CD4-positive, CD25-positive, alpha-beta regulatory T cell (primary cell): ENCODE measurements around the gene OPRM1. TPM values are rescaled to one million over a fixed set of nuclear protein-coding genes. Genes with fewer than 3 reads are reported as not detected.

ENCODE experiments used
- ATAC-seq, 2 donors: fragments of 150-1000 bp; cut with Tn5 transposase; one replicate each; pipeline ENCODE4 v1.10.0; 2021; ENCODE audit warnings: low read depth in 2 of 2, moderate number of reproducible peaks in 2 of 2, moderate library complexity in 1 of 2
- DNase-seq, 3 donors: peaks; one replicate each; pipeline versions ENCODE4 v3.0.0 to v3.0.0-alpha.2; 2012 to 2022; ENCODE audit warnings: mixed read lengths in 1 of 3
- H3K27ac ChIP-seq: one replicate; pipeline ENCODE4 v1.7.0; 2013; ENCODE audit warnings: mild to moderate bottlenecking, low read length; ENCODE audit not compliant: insufficient read depth, poor library complexity, severe bottlenecking
- H3K27me3 ChIP-seq: one replicate; pipeline ENCODE4 v1.7.0; 2013; ENCODE audit warnings: low read length; ENCODE audit not compliant: control insufficient read depth, insufficient read depth
- H3K36me3 ChIP-seq: one replicate; pipeline ENCODE4 v1.7.0; 2013; ENCODE audit warnings: mild to moderate bottlenecking, low read length, moderate library complexity; ENCODE audit not compliant: control insufficient read depth, insufficient read depth
- H3K4me1 ChIP-seq: 2 replicates; pipeline ENCODE4 v1.7.0; 2013; ENCODE audit warnings: mild to moderate bottlenecking, low read length; ENCODE audit not compliant: insufficient read depth, control insufficient read depth, poor library complexity, severe bottlenecking
- H3K4me3 ChIP-seq: one replicate; pipeline ENCODE4 v1.7.0; 2013; ENCODE audit warnings: low read depth, mild to moderate bottlenecking, low read length, moderate library complexity
- H3K9me3 ChIP-seq, 2 experiments: 1 replicate in 1 of 2; 2 replicates in 1 of 2; pipeline ENCODE4 v1.7.0; 2013; ENCODE audit warnings: low read length in 2 of 2, mild to moderate bottlenecking in 1 of 2, moderate library complexity in 1 of 2; ENCODE audit not compliant: control insufficient read depth in 2 of 2
- H3K27ac Mint-ChIP-seq, 3 donors: one replicate each; pipeline ENCODE4 v1.8.0; 2020 to 2022; ENCODE audit warnings: mild to moderate bottlenecking in 3 of 3, mixed read lengths in 3 of 3, moderate library complexity in 2 of 3
- H3K27me3 Mint-ChIP-seq: one replicate; pipeline ENCODE4 v1.8.0; 2022; ENCODE audit warnings: mild to moderate bottlenecking, mixed read lengths
- H3K36me3 Mint-ChIP-seq: one replicate; pipeline ENCODE4 v1.8.0; 2020; ENCODE audit warnings: mixed read lengths
- H3K4me1 Mint-ChIP-seq, 4 donors: one replicate each; pipeline ENCODE4 v1.8.0; 2020 to 2022; ENCODE audit warnings: mixed read lengths in 4 of 4, mild to moderate bottlenecking in 1 of 4
- H3K4me3 Mint-ChIP-seq, 4 donors: one replicate each; pipeline ENCODE4 v1.8.0; 2020 to 2022; ENCODE audit warnings: mild to moderate bottlenecking in 4 of 4, mixed read lengths in 4 of 4, moderate library complexity in 3 of 4
- H3K9me3 Mint-ChIP-seq, 7 donors: one replicate each; pipeline ENCODE4 v1.8.0; 2020 to 2022; ENCODE audit warnings: mixed read lengths in 7 of 7, mild to moderate bottlenecking in 3 of 7, moderate library complexity in 2 of 7
- polyA plus RNA-seq, 4 donors: library from polyadenylated mRNA; unstranded; fragments of 300-500 nt; fragmentation: Illumina TruSeq; gene quantifications; one replicate each; pipeline ENCODE4 v1.2.3, GENCODE V29; 2021
- total RNA-seq: library from RNA; stranded (reverse); gene quantifications from one replicate; pipeline ENCODE4 v1.2.3, GENCODE V29; 2022

The OPRM1 gene
- total and polyA plus RNA-seq, 5 donors from 2014 or later: not detected

DNA sequence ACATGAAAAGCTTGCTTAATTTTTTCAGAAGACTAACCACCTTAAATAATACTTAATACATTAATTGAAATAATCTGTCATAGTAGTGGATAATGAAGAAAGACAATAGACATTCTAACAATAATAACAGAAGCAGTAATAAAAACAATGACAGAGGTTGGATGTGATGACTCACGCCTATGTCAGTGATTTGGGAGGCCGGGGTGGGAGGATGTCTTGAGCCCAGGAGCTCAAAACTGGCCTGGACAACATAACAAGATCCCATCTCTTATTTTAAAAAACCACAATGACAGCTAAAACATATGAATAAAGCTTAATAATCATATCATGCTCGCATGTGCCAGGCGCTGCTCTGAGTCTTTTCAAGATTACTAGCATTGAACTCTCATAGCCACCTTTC is 212.1 kb downstream of the OPRM1 start:
- H3K4me1 ChIP-seq: peaks cover 41% of the 10 kb centered on the region
- ATAC-seq (no peak), DNase-seq (no peak)
- H3K4me3 ChIP-seq: no peak overlapping the region
- peaks cover 6 to 11% of the 10 kb centered on the region in 2 experiments for H3K9me3 ChIP-seq
- Mint-ChIP-seq H3K9me3 (peaks cover 0 to 21% (median 7%) of the 10 kb centered on the region in 7 donors), H3K27me3 (no peaks in the 10 kb centered on the region), H3K4me1 (peaks cover 23 to 63% (median 49%) of the 10 kb centered on the region in 4 donors), H3K4me3 (peak overlapping the region in 2 of 4 donors; percentile 13 to 27), H3K27ac (peak overlapping the region; percentile 56 to 95 (median 90)), H3K36me3 (peaks cover 16% of the 10 kb centered on the region)
- H3K36me3 ChIP-seq: peaks cover 2% of the 10 kb centered on the region
- H3K27ac ChIP-seq: peak overlapping the region; percentile 91
- H3K27me3 ChIP-seq: no peaks in the 10 kb centered on the region

DNA sequence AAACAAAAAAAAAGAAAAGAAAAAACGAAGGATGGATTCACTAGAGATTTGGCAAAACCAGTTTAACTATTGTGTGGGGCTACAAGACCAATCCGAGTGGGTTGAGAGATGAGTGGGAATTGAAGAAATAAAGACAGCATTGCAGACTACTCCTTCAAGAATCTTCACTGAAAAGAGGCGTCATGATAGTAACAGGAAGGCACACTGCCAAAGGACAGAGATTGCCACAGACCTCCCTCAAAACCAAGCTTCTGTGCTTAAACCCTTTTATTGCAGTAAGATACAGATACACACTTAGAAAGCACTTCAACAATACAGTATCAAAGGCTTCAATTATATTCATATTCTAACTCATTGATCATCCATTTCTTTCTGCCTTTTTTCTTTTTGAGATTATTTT is 213.6 kb downstream of the OPRM1 start:
- Mint-ChIP-seq H3K27ac (peak overlapping the region; percentile 1 to 95 (median 87)), H3K4me1 (peaks cover 23 to 71% (median 53%) of the 10 kb centered on the region in 4 donors), H3K4me3 (peak overlapping the region in 2 of 4 donors; percentile 17 to 37), H3K36me3 (peaks cover 14% of the 10 kb centered on the region), H3K9me3 (peaks cover 2 to 27% (median 9%) of the 10 kb centered on the region in 7 donors), H3K27me3 (no peaks in the 10 kb centered on the region)
- no peak for DNase-seq
- Histone ChIP-seq H3K9me3 (peaks cover 6 to 11% of the 10 kb centered on the region in 2 experiments), H3K27me3 (no peaks in the 10 kb centered on the region), H3K36me3 (no peaks in the 10 kb centered on the region), H3K27ac (no peak overlapping the region), H3K4me3 (no peak overlapping the region), H3K4me1 (peaks cover 40% of the 10 kb centered on the region)
- ATAC-seq: no peak

- Histone ChIP-seq H3K36me3 (no peaks in the 10 kb centered on the region), H3K27ac (no peak overlapping the region), H3K27me3 (no peaks in the 10 kb centered on the region), H3K9me3 (peaks cover 6 to 11% of the 10 kb centered on the region in 2 experiments), H3K4me3 (no peak overlapping the region), H3K4me1 (no peaks in the 10 kb centered on the region)
- Mint-ChIP-seq H3K27me3 (no peaks in the 10 kb centered on the region), H3K4me1 (peaks cover 14 to 50% (median 33%) of the 10 kb centered on the region in 4 donors), H3K9me3 (peaks cover 4 to 27% (median 9%) of the 10 kb centered on the region in 7 donors), H3K27ac (peak overlapping the region in 1 of 3 donors; percentile 39), H3K36me3 (peaks cover 14% of the 10 kb centered on the region), H3K4me3 (no peak overlapping the region)
- DNase-seq (no peak), ATAC-seq (peak in 1 of 2 donors; percentile 31)
These were observed 218.0 kb downstream of the OPRM1 start for GRCh38 chr6:154257067-154257466.

- Histone ChIP-seq H3K9me3 (peaks cover 6 to 11% of the 10 kb centered on the region in 2 experiments), H3K36me3 (no peaks in the 10 kb centered on the region), H3K27ac (no peak overlapping the region), H3K4me3 (no peak overlapping the region), H3K27me3 (no peaks in the 10 kb centered on the region), H3K4me1 (no peaks in the 10 kb centered on the region)
- DNase-seq (no peak), ATAC-seq (peak in 1 of 2 donors; percentile 50)
- H3K27me3 Mint-ChIP-seq: no peaks in the 10 kb centered on the region
- H3K9me3 Mint-ChIP-seq: peaks cover 4 to 27% (median 9%) of the 10 kb centered on the region in 7 donors
- H3K4me3 Mint-ChIP-seq: no peak overlapping the region
- peaks cover 14% of the 10 kb centered on the region for H3K36me3 Mint-ChIP-seq
- H3K27ac Mint-ChIP-seq: peak overlapping the region in 2 of 3 donors; percentile 30 to 74
- peaks cover 13 to 40% (median 25%) of the 10 kb centered on the region in 4 donors for H3K4me1 Mint-ChIP-seq
These were observed 219.2 kb downstream of the OPRM1 start for GRCh38 chr6:154258064-154258757.

- H3K36me3 ChIP-seq: no peaks in the 10 kb centered on the region
- peaks cover 4% of the 10 kb centered on the region for H3K4me1 ChIP-seq
- peaks cover 13 to 43% (median 25%) of the 10 kb centered on the region in 4 donors for H3K4me1 Mint-ChIP-seq
- H3K4me3 ChIP-seq: no peak overlapping the region
- peaks cover 0 to 3% (median 0%) of the 10 kb centered on the region in 7 donors for H3K9me3 Mint-ChIP-seq
- H3K27ac ChIP-seq: no peak overlapping the region
- H3K27me3 ChIP-seq: no peaks in the 10 kb centered on the region
- H3K36me3 Mint-ChIP-seq: no peaks in the 10 kb centered on the region
- H3K4me3 Mint-ChIP-seq: no peak overlapping the region
- ATAC-seq (no peak), DNase-seq (no peak)
- H3K27ac Mint-ChIP-seq: peak overlapping the region in 1 of 3 donors; percentile 79
- H3K27me3 Mint-ChIP-seq: no peaks in the 10 kb centered on the region
- no peaks in the 10 kb centered on the region for H3K9me3 ChIP-seq
These were observed 222.8 kb downstream of the OPRM1 start for GRCh38 chr6:154261688-154262397.

- Histone ChIP-seq H3K4me1 (peaks cover 4% of the 10 kb centered on the region), H3K4me3 (no peak overlapping the region), H3K9me3 (no peaks in the 10 kb centered on the region), H3K27ac (no peak overlapping the region), H3K27me3 (no peaks in the 10 kb centered on the region), H3K36me3 (no peaks in the 10 kb centered on the region)
- H3K27ac Mint-ChIP-seq: no peak overlapping the region
- peaks cover 0 to 39% (median 13%) of the 10 kb centered on the region in 4 donors for H3K4me1 Mint-ChIP-seq
- H3K36me3 Mint-ChIP-seq: no peaks in the 10 kb centered on the region
- peaks cover 0 to 1% (median 0%) of the 10 kb centered on the region in 7 donors for H3K9me3 Mint-ChIP-seq
- no peak for ATAC-seq
- no peak for DNase-seq
- no peak overlapping the region for H3K4me3 Mint-ChIP-seq
- H3K27me3 Mint-ChIP-seq: no peaks in the 10 kb centered on the region
These were observed 227.6 kb downstream of the OPRM1 start for GRCh38 chr6:154266560-154267099.

GRCh38 chr6:154267508-154268106 is 228.6 kb downstream of the OPRM1 start:
- Mint-ChIP-seq H3K27me3 (no peaks in the 10 kb centered on the region), H3K36me3 (no peaks in the 10 kb centered on the region), H3K4me1 (peaks cover 0 to 34% (median 13%) of the 10 kb centered on the region in 4 donors), H3K27ac (peak overlapping the region; percentile 16 to 76 (median 45)), H3K4me3 (peak overlapping the region in 3 of 4 donors; percentile 6 to 81 (median 62)), H3K9me3 (peaks cover 0 to 1% (median 0%) of the 10 kb centered on the region in 7 donors)
- H3K4me1 ChIP-seq: peaks cover 4% of the 10 kb centered on the region
- no peaks in the 10 kb centered on the region for H3K27me3 ChIP-seq
- DNase-seq (no peak), ATAC-seq (peak; percentile 44 to 55)
- no peaks in the 10 kb centered on the region for H3K9me3 ChIP-seq
- H3K36me3 ChIP-seq: no peaks in the 10 kb centered on the region
- no peak overlapping the region for H3K27ac ChIP-seq
- H3K4me3 ChIP-seq: no peak overlapping the region
